ENCODE results near the gene RADIL.
"Not testable (repeated sequence)": the region's sequence is repeated elsewhere in the genome, so short reads cannot be mapped to it uniquely, and the experiment has no call there.

RADIL gene

DNA sequence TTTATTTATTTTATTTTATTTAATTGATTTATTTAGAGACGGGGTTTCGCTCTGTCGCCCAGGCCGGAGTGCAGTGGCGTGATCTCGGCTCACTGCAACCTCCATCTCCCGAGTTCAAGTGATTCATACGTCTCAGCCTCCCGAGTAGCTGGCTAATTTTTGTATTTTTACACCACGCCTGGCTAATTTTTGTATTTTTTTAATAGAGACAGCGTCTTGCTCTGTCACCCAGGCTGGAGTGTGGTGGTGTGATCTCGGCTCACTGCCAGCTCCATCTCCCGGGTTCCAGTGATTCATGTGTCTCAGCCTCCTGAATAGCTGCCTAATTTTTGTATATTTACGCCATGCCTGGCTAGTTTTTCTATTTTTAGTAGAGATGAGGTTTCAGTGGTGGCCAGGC, 73.8 kb downstream of the RADIL start:
- no peak for DNase-seq (ENCODE audit: extremely low read depth in 1 of 2, low read depth in 1 of 2)

DNA sequence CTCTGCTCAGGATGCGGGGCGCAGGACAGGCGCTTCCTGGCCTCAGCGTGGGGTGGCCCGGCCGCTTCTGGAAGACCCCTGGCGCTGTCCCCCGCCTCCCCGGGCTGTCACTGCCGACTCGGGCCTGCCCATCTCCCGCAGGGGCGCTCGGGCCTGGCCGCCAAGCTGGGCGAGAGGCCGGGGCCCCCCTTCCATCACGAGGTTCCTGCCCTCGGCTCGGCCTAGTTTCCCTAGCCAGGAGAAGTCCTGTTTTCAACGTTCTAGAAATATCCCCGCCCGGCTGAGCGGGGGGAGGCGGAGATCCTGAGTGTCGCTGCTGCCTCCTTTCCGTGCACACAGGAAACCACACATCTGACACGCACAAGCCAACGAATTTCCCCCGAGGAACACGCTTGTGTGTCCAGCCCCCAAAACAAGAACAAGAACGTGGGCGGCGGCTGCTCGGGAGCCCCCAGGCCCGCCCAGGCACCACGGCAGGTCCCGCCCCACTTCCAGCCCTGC, 74.4 kb downstream of the RADIL start:
- no peak for DNase-seq (ENCODE audit: extremely low read depth in 1 of 2, low read depth in 1 of 2)

DNA sequence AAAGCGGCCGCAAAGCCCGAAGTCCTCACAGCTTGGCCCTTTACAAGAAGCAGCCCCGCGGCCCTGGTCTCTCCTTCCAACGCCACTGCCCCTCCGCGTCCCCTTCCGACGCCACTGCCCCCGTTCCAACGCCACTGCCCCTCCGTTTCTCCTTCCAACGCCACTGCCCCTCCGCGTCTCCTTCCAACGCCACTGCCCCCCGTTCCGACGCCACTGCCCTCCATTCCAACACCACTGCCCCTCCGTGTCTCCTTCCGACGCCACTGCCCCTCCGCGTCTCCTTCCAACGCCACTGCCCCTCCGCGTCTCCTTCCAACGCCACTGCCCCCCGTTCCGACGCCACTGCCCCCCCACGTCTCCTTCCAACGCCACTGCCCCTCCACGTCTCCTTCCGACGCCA, 75.0 kb downstream of the RADIL start:
- no peak for DNase-seq (ENCODE audit: extremely low read depth in 1 of 2, low read depth in 1 of 2)

DNA sequence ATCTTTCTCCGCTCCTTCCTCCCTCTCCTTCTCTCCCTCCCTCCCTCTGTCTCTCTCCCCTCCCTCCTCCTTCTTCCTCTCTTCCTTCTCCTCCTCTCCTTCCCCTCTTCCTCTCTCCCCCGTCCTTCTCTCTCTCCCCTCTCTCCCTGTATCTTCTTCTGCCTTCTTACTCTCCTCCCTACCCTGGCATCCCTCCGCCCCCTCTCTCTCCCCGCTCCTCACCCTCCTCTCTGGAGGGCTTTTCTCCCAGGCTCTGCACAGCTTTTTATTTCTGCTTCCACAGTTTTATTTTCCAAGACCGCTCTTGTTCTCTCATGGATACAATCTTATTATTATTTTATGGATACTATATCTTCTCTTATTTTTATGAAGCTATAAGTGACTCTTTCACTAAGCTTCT, 75.5 kb downstream of the RADIL start:
- DNase-seq (ENCODE audit: extremely low read depth in 1 of 2, low read depth in 1 of 2), result no peak

DNA sequence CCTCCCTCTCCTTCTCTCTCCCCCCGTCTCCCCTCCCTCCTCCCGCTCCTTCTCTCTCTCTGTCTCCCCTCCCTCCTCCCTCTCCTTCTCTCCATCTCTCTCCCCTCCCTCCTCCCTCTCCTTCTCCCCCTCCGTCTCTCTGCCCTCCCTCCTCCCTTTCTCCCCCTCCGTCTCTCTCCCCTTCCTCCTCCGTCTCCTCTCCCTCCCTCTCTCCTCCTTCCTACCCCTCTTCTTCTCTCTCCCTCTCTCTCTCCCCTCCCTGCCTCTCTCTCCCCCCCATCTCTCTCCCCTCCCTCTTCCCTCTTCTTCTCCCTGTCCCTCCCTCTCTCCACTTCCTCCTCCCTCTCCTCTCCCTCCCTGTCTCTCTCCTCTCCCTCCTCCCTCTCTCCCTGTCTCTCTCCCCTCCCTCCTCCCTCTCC, 75.9 kb downstream of the RADIL start:
- no peak for DNase-seq (ENCODE audit: extremely low read depth in 1 of 2, low read depth in 1 of 2)

DNA sequence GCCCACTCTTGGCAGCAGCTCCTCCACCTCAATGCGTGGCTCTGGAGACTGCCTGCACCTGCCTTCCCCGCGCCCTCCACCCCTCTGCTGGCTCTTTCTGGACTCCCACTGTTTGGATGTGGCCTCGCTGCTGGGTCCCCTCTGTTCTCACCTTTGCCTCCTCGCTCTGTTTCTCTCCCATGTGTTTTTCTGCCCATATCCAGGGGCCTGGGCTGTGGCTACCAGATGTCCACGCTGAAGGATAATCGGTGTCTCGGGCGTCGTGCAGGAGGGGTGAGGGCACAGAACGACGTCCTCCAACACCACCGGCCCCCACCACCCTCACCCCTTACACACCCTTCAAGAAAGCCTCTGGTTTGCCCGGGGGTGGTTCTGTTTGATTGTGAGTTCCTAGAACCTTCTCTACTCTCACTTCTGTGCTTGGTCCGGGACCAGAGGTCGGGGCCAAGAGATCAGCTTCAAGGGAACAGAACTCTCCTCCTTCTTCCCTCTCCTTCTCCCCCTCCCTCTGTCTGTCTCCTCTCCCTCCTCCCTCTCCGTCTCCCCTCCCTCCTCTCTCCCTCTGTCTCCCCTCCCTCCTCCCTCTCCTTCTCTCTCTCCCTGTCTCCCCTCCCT, 76.4 kb downstream of the RADIL start:
- DNase-seq (ENCODE audit: extremely low read depth in 1 of 2, low read depth in 1 of 2), result no peak

DNA sequence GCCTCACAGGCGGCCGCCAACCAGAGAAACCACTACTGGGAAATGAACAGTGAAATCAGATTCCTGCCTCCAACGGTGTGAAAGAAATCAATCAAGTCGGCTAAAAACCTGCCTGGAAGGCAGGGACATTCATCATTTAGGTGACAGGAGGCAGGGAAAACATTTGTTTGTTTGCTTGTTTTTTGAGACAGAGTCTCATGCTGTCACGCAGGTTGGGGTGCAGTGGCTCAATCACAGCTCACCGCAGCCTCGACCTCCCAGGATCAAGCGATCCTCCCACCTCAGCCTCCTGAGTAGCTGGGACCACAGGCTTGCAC, 77.6 kb downstream of the RADIL start:
- no peak for DNase-seq (ENCODE audit: extremely low read depth in 1 of 2, low read depth in 1 of 2)

DNA sequence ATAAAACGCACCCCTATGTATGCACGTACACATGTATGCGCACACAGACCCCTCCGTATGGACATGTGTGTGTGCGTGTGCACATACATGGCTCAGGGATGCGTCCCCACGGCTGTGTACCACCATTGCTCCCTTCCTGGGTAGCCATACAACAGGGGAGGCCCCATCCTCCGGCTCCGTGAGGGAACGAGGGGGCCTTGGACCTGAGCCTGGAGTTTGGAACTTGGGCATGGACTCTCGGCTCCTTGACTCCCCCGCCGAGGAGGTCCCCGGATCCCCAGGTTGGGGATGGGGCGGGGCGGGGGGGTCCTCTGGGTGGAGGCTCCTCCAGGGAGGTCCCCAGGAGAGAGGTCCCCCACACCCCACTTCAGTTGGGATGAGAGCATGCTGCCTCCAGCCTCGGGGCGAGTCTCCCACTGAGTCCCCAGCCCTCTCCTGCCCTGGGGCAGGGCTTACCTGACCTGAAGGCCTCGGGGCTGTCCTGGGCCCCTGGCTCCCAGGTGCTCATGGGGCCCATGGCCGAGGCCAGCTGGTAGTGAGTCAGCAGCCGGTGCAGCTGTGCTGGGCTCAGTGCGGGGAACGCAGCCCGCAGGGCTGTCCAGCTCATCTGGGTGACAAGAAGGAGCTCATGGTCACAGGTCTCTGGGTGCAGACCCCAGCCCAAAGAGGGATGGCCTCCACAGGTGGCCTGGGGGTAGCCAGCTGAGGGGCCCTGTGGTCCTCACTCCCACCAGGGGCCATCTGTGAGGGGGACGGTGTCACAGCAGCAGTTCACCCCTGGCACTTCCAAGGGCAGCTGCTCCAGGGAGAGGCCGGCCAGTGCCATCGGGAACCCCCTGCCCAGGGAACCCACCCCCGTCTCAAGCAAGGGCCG, 78.2 kb downstream of the RADIL start:
- DNase-seq (ENCODE audit: extremely low read depth in 1 of 2, low read depth in 1 of 2), result no peak

DNA sequence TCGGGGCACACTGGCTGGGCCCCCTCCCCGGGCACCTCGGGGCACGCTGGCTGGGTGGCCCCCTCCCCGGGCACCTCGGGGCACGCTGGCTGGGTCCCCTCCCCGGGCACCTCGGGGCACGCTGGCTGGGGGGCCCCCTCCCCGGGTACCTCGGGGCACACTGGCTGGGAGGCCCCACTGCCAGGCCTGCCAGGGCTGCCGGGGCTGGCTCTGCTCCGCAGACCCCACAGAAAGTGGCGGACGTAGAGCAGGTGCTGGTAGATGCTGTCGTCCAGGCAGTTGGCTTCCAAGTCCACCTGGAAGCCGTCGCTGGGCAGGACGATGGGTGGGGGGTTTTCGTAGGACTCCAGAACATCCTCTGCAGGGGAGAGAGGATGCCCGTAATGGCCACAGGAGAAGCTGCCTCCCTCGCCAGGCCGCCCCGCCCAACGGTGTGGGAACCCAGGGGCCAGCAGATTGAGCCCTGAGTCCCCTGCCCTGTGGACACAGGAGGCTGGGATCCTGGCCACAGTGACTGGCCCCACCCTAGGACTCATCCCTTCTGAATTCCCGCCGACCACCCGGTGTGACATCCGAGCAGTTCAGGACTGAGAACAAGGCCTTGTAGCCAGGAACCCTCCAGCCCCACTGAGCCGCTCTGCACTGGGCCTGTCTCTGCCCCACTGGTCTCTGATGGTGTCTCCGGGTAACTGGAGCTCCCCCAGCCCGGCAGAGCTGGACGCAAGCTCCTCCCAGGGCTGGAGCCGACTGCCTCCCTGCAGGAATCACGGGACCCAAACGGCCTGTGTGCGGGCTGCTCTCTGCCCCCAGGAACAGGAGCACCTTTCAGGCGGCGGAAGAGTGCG, 79.9 kb downstream of the RADIL start:
- no peak for DNase-seq (ENCODE audit: extremely low read depth in 1 of 2, low read depth in 1 of 2)

DNA sequence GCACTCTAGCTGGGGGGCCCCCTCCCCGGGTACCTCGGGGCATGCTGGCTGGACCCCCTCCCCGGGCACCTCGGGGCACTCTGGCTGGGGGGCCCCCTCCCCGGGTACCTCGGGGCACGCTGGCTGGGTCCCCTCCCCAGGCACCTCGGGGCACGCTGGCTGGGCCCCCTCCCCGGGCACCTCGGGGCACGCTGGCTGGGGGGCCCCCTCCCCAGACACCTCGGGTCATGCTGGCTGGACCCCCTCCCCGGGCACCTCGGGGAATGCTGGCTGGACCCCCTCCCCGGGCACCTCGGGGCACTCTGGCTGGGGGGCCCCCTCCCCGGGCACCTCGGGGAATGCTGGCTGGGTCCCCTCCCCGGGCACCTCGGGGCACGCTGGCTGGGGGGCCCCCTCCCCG, 80.9 kb downstream of the RADIL start:
- not testable (repeated sequence) for DNase-seq (ENCODE audit: extremely low read depth in 1 of 2, low read depth in 1 of 2)

DNA sequence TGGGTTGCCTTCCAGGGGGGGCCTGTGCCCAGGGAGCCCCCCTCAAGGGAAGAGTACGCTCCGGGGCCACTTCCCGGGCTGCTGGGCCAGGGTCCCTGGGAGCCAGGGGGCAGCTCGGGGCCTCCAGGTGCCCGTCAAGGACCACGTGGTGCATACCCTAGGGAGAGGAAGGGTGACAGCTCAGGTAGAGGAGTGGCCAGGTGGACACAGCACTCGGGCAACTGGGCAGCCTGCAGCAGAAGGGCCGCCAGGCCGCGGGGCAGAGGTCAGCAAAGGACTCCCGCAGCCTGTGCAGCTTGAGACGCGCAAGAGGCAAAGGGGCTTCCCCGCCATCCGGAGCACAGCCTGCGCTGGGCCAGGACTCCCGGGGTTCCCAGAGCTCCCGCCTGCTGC, 81.7 kb downstream of the RADIL start:
- DNase-seq (ENCODE audit: extremely low read depth in 1 of 2, low read depth in 1 of 2), result no peak

DNA sequence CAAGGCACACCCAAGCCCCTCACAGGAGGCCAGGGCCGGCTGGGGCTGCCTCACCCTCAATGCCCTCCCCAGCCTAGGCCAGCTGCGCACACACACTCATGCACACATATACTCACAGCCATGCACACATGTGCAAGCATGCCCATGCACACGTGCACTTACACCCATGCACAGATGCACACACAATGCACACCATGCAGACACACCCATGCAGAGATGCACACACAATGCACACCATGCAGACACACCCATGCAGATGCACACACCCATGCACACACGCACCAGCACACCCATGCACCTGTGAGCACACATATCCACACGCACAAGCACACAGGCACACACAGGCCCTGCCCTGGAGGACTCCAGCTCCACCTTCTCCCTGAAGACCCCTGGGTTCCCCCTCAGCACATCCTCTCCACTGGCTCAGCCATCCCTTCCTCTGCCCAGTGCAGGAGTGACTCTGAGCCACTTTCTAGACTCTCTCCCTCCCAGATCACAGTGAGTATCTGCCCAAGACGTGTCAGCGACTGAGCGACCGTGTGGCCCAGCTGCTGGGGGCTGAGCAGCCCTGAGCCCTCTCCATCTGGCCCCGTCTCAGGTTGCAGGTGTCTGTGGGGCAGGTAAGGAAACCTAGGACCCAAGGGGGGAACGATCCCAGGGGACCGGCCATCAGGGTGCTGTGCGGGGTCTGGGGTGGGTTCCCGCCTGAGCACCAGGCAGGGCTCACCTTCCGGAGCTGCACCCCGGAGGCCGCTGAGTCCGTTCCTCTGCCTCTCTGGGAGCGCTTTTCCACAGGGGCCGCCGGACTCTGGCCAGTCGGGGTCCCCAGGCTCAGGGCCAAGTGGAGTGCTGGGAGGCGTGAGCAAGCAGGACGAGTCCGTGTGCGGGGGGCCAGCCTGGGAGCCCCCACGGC, 82.3 kb downstream of the RADIL start:
- no peak for DNase-seq (ENCODE audit: extremely low read depth in 1 of 2, low read depth in 1 of 2)

DNA sequence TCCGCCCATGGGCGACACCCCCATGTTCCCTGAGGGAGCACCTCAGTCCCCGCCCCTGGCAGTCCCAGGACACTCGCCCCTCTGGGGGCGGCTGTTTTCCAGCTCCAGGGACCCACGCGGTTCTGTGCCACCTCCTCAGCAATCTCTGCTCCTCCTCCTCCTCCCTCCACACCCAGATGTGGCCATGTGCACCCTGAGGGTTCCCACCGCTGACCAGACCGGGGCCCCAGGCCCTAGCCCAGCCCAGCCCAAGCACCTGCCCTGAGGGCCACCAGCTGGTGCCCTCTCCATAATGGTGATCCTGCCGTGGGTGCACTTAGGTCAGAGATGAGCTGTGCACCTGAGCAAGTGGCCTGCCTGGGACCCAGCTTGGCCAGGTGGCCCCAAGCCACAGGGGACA, 83.0 kb downstream of the RADIL start:
- DNase-seq (ENCODE audit: extremely low read depth in 1 of 2, low read depth in 1 of 2), result no peak

DNA sequence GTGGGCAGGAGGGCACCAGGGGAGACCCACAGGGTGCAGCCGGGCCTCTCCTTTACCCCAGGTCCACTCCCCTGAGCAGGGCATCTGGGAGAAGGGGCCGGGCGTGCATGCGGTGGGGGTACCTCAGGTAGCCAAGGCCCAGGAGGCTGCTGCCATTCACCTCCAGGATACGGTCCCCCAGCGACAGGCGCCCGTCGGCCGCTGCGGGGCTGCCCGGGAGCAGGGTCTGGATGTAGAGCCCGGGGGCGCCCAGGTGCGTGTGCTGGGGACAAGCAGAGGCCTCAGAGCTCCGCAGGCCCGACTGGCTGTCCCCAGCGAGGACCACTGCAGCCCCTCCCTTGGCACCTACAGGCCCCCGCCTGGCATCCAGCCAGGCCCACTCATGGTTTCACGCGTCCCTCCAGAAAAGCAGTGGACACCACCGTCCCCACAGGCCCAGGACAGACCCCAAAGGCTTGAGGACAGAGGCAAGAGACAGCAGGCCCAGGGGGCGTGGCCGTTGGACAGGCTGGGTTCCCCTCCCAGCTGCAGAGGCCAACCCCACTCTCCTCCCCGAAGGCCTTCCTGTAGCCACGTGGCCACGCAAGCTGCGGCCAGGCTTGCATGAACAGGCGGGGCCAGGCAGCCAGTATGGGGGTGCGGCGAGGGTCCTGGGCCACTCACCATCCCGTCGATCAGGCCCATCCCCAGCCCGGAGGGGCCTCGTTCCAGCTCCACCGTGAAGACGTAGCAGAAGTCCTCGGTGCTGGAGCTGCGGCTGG, 83.8 kb downstream of the RADIL start:
- DNase-seq (ENCODE audit: extremely low read depth in 1 of 2, low read depth in 1 of 2), result no peak

DNA sequence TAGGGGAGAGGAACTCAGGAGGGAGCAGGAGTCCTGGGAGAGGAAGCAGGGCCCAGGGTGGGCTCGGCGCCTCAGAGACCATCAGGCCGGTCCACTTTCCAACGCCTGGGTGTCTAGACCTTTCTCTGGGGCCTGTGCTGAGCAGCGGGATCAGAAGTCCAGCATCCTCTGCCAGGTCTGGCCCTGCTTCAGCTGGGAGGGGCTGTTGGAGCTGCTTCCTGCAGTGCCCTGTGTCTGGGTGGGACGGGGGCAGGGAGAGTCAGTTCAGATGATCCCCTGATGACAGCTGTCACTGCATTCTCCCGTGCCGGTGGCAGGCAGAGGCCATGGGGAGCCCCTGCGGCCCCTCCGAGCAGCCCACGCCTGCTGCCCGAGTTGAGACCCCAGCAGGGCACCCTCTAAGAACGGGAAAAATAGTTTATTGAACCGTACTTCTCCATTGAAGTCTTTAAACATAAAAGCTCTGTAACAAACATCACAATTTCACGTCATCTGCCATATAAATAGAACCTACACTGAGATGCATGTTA, 84.7 kb downstream of the RADIL start:
- DNase-seq (ENCODE audit: extremely low read depth in 1 of 2, low read depth in 1 of 2), result no peak

DNA sequence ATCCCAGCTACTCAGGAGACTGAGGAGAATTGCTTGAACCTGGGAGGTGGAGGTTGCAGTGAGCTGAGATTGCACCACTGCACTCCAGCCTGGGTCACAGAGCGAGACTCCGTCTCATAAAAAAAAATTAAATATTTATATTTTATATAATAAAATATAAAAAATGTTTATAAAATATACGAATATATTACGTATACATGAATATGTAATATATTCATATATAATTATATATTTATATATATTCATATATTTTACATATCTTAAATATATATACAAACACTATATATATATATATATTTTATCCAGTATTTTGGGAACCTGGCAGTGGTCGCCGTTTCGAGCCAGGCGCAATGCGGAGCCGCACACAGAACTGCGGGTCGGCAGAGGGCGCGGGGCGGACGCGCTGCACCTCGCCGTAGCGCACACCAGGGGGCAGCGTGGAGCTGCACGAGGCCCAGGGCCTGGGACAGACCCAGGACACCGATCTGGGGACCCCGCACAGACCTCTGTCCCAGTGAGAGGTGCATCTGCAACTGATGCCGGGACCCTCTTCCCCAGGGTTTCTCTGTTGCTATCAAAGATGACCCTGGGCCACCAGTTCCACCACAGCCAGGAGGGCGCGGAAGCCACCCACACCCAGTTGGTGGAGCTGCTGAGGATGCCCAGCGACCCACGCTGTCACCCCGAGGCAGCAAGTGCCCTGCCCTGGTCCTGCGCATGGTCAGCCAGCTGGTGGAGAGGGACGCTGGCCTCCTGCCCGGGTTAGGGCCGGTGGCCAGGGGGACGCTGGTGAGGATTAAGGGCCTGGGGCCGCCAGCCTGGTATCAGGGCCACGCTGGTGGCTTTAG, 85.4 kb downstream of the RADIL start:
- DNase-seq (ENCODE audit: extremely low read depth in 1 of 2, low read depth in 1 of 2), result no peak

DNA sequence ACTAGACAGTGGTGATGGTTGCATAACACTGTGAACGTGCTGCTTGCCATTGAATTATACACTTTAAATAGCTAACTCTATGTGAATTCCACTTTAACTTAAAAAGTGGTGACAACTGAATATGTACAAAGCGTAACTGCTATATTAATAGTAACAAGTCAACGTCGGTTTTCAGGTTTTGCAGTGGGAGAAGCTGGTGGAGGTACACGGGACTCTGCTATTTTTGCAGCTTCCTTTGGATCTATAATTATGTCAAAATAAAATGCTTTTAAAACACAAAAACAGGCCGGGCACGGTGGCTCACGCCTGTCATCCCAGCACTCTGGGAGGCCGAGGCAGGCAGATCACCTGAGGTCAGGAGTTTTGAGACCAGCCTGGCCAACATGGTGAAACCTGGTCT, 87.1 kb downstream of the RADIL start:
- DNase-seq (ENCODE audit: extremely low read depth in 1 of 2, low read depth in 1 of 2), result no peak

DNA sequence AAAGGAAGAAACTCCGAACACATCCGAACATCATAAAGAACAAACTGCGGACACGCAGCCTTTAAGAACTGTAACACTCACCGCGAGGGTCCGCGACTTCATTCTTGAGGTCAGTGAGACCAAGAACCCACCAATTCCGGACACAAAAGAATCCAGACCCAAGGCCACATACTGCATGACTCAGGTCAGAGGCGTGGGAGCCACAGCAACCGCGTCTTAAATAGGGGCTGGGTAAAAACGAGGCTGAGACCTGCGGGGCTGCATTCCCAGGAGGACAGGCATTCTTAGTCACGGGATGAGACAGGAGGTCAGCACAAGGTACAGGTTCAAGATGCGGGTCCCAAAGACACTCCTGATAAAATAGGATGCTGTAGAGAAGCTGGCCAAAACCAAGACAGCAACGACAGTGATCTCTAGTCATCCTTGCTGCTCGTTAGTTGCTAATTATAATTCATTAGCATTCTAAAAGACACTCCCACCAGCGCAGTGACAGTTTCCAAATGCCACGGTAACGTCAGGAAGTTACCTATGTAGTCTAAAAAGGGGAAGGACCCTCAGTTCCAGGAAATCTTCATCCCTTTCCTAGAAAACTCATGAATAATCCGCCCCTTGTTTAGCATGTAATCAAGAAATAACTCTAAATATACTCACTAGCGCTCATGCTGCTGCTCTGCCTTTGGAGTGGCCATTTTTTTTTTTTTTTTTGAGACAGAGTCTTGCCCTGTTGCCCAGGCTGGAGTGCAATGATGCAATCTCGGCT, 88.7 kb downstream of the RADIL start:
- DNase-seq (ENCODE audit: extremely low read depth in 1 of 2, low read depth in 1 of 2), result no peak
